Activated CD4-positive, alpha-beta memory T cell treated with anti-CD3 and anti-CD28 coated beads, Interleukin-2, amount 10 ng/mL, durations not matched to agents 7 days and 5 days (primary cell): ENCODE data around the gene CACNA1D. TPM values are rescaled to one million over a fixed set of nuclear protein-coding genes. Genes with fewer than 3 reads are reported as not detected.
A peak's percentile ranks its signal among the peaks of the same experiment; 100 is the strongest.

Experiments
- CTCF ChIA-PET: fragments of 350-600 bp; sonication (Branson Sonifier 250); formaldehyde crosslinking; loops from one replicate; lab custom pipeline; 2021; ENCODE audit warnings: antibody characterized with exemption, inconsistent platforms; lab: Charles Lee
- POLR2A ChIA-PET: fragments of 350-600 bp; sonication (Branson Sonifier 250); formaldehyde crosslinking; loops from one replicate; lab custom pipeline; 2021; ENCODE audit warnings: antibody characterized with exemption; lab: Charles Lee
- DNase-seq: peaks from one replicate; pipeline ENCODE4 v3.0.0-alpha.2; 2020
- H3K27ac Mint-ChIP-seq: one replicate; pipeline ENCODE4 v1.8.0; 2021; ENCODE audit warnings: mild to moderate bottlenecking, mixed read lengths
- H3K27me3 Mint-ChIP-seq: one replicate; pipeline ENCODE4 v1.8.0; 2021; ENCODE audit warnings: mixed read lengths
- H3K36me3 Mint-ChIP-seq: one replicate; pipeline ENCODE4 v1.8.0; 2021; ENCODE audit warnings: low read depth, mixed read lengths
- H3K4me1 Mint-ChIP-seq: one replicate; pipeline ENCODE4 v1.8.0; 2021; ENCODE audit warnings: mixed read lengths
- H3K4me3 Mint-ChIP-seq: one replicate; pipeline ENCODE4 v1.8.0; 2021; ENCODE audit warnings: mild to moderate bottlenecking, mixed read lengths
- H3K9me3 Mint-ChIP-seq: one replicate; pipeline ENCODE4 v1.8.0; 2021; ENCODE audit warnings: mixed read lengths
- total RNA-seq, 2 experiments: library from RNA; stranded (reverse); gene quantifications; one replicate each; pipeline ENCODE4 v1.2.3, GENCODE V29; 2021

CACNA1D gene
- total RNA-seq, 2 experiments from 2014 or later, result 2.5 to 3.2 TPM

DNA sequence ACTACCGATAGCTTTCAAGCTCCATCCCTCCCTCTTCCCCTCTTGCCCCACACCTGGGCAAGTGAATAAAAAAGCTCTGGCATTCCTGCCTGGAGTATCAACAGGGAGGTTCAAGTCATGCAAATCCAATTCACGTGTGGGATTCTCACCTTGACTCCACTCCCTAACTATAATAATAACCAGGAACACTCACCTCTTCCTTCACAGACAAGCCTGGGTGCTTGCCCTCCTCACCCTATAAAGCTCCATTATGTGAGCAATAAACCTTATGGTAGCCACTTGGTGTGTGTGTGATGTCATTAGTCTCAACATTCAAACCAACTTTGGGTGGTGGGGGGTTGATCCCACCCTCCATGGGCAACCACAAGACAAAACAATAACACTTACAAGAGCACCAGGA lies 335.2 kb downstream of the CACNA1D start:
- Mint-ChIP-seq H3K4me3 (no peak overlapping the region), H3K27me3 (peaks cover 8% of the 10 kb centered on the region), H3K9me3 (no peaks in the 10 kb centered on the region), H3K27ac (no peak overlapping the region), H3K36me3 (peaks cover 3% of the 10 kb centered on the region), H3K4me1 (peaks cover 17% of the 10 kb centered on the region)
- POLR2A ChIA-PET, result no interaction called here
- CTCF ChIA-PET, result interaction anchor here (0.7 kb wide), 1 partner anchor 62 kb away, joined by 3 read pairs; the partner anchor contains the start of gene SELENOK
- no peak for DNase-seq

GRCh38 chr3:53830944-53831343 lies 336.5 kb downstream of the CACNA1D start:
- no peak for DNase-seq
- POLR2A ChIA-PET, result no interaction called here
- H3K4me3 Mint-ChIP-seq, result no peak overlapping the region
- H3K27me3 Mint-ChIP-seq, result peaks cover 2% of the 10 kb centered on the region
- H3K9me3 Mint-ChIP-seq, result no peaks in the 10 kb centered on the region
- peaks cover 3% of the 10 kb centered on the region for H3K4me1 Mint-ChIP-seq
- H3K27ac Mint-ChIP-seq, result no peak overlapping the region
- CTCF ChIA-PET, result no interaction called here
- peaks cover 3% of the 10 kb centered on the region for H3K36me3 Mint-ChIP-seq

DNA sequence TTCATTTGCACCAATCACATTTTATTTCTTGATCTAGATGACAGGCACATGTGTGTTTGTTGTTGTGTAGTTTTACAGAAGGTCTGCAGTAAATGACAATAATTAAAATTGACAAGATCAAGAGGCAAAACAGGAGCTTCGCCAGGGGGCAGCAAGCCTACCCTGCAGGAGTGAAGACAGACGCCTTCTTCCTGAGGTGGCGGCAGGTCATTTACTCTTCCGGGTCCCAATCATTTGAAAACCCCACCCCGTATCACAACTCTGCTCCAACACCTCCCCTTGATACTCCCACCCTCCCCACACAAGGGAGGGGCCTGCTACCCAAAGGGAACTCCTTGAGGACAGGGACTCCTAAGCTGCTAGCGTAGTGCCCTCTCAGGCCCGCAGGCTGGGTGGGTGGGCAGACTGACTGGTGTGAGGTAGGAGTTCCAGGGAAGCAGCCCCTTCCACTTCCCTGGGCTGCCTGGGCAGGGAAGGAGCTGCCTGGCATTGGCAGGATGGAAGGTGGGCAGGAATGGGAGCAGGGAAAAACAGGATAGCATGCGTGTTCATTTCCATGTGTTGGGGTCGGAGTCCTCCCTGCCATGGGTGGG lies 338.7 kb downstream of the CACNA1D start:
- no peaks in the 10 kb centered on the region for H3K36me3 Mint-ChIP-seq
- H3K4me3 Mint-ChIP-seq, result no peak overlapping the region
- CTCF ChIA-PET, result no interaction called here
- H3K9me3 Mint-ChIP-seq, result no peaks in the 10 kb centered on the region
- no peak overlapping the region for H3K27ac Mint-ChIP-seq
- POLR2A ChIA-PET, result no interaction called here
- no peaks in the 10 kb centered on the region for H3K27me3 Mint-ChIP-seq
- peaks cover 5% of the 10 kb centered on the region for H3K4me1 Mint-ChIP-seq
- DNase-seq, result no peak

- no peaks in the 10 kb centered on the region for H3K36me3 Mint-ChIP-seq
- CTCF ChIA-PET, result no interaction called here
These were observed 339.3 kb downstream of the CACNA1D start for GRCh38 chr3:53833700-53834099.

GRCh38 chr3:53834429-53835095 lies 340.2 kb downstream of the CACNA1D start:
- Mint-ChIP-seq H3K36me3 (no peaks in the 10 kb centered on the region), H3K27ac (no peak overlapping the region), H3K27me3 (peaks cover 2% of the 10 kb centered on the region), H3K9me3 (no peaks in the 10 kb centered on the region), H3K4me1 (peaks cover 5% of the 10 kb centered on the region), H3K4me3 (no peak overlapping the region)
- CTCF ChIA-PET, result no interaction called here
- no peak for DNase-seq
- POLR2A ChIA-PET, result no interaction called here

More at GRCh38 chr3:53833700-53834099, 339.3 kb downstream of the CACNA1D start:
- peaks cover 5% of the 10 kb centered on the region for H3K4me1 Mint-ChIP-seq
- H3K27me3 Mint-ChIP-seq, result no peaks in the 10 kb centered on the region
- DNase-seq, result no peak
- H3K4me3 Mint-ChIP-seq, result no peak overlapping the region
- no peak overlapping the region for H3K27ac Mint-ChIP-seq
- no peaks in the 10 kb centered on the region for H3K9me3 Mint-ChIP-seq
- POLR2A ChIA-PET, result no interaction called here

DNA sequence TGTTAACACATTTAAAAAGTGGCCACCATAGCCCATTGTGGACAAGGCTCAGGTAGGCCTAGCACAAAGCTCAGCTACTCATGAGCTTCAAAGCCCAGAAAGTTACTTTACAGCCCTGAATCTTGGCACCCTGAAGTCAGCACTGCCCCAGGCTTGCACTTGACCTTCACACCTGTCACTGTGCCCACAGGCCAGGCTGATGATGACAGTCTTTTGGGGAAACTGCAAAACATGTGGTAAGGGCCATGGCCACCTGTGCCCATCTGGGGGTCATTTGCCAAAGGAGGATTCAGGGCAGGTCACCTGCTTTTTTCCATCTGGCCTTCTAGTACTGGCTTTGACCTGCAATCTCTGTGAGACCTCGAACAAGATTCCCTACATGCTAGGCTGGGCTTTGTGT lies 340.8 kb downstream of the CACNA1D start:
- Mint-ChIP-seq H3K27me3 (peaks cover 4% of the 10 kb centered on the region), H3K36me3 (no peaks in the 10 kb centered on the region), H3K9me3 (no peaks in the 10 kb centered on the region), H3K4me3 (no peak overlapping the region), H3K27ac (no peak overlapping the region), H3K4me1 (peaks cover 5% of the 10 kb centered on the region)
- no peak for DNase-seq
- ChIA-PET POLR2A (no interaction called here), CTCF (no interaction called here)

DNA sequence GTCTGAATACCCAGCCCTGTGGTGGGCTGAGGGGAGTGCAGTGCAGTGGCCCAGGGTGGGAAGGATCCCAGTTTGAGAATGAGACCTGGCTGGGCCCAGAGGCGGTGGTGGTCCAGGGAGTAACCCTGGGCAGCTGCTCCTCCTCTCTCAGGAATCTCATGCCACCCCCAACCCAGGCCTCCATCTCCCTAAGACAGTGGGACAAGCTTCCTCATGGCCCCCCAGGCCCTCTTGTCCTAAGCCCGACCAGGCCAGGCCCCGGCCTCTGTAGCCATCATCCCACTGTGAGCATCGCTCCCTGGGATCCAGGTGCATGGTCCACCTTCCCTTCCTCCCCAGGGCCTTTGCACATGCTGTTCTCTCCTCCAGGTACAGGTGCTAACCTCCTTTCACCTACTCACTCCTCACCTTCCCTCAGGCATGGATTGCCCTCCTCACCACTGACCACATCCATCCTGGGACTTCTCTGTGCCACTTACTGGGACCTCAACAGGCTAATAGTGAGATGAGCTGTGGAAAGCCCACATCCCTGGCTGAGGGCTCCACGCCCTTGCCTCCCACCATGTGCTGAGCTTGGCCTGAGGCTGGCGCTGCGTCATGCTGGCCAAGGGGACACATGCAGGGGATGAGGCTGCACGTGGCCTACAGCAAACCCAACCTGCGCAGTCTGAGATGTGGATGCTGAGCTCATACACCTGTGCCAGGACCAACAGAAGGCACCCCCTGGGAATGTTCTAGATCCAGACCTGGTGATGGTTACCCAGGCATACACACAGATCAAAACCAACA lies 341.9 kb downstream of the CACNA1D start:
- no peak for DNase-seq
- Mint-ChIP-seq H3K4me3 (no peak overlapping the region), H3K36me3 (no peaks in the 10 kb centered on the region), H3K27me3 (peaks cover 4% of the 10 kb centered on the region), H3K27ac (no peak overlapping the region), H3K4me1 (peaks cover 5% of the 10 kb centered on the region), H3K9me3 (no peaks in the 10 kb centered on the region)
- POLR2A ChIA-PET, result no interaction called here
- CTCF ChIA-PET, result no interaction called here

DNA sequence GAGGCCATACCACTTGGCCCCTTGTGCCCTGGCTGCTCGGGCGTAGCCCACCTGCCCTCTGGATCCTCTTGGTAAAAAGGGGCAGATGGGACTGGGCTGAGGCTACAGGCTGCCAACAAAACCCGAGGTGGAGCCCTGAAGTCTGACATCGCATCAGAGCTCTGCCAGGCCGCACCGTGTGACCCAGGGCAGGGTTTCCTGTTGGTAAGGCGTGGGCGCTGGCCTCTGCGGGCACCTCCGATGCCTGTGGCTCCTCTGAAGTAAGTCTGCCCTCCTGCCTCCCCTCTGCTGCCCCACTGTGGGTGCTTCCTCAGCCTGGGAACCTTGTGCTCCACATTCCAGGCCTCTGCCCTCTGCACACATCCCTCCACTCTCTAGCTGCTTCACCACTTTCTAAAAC lies 342.9 kb downstream of the CACNA1D start:
- POLR2A ChIA-PET, result interaction anchor here (0.8 kb wide), 1 partner anchor 83 kb away, joined by 3 read pairs; no protein-coding TSS in a partner anchor

DNA sequence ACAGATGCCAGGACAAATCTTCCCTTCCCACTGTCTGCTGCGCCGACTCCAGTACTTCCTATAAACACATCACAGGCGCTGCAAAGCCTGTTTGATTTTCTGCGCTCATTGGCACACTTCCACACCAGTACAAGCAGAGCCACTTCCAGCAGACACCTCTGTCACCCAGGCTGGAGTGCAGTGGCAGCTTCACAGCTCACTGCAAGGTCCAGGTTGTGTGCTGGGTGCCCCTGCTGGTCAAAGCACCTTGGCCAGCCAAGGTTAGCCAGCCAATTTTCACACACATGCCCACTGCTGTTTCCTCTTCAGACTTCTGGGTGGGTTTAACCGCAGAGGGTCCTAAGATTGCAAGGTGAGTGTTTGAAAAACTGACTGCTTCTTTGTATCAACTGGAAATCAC lies 346.9 kb downstream of the CACNA1D start:
- Mint-ChIP-seq H3K27me3 (peaks cover 32% of the 10 kb centered on the region), H3K9me3 (no peaks in the 10 kb centered on the region), H3K27ac (no peak overlapping the region), H3K4me3 (no peak overlapping the region), H3K4me1 (peaks cover 13% of the 10 kb centered on the region), H3K36me3 (no peaks in the 10 kb centered on the region)
- DNase-seq, result no peak
- CTCF ChIA-PET, result interaction anchor here (1.2 kb wide), 1 partner anchor 131 kb away, joined by 4 read pairs; no protein-coding TSS in a partner anchor
- POLR2A ChIA-PET, result no interaction called here

More for the DNA sequence above, 342.9 kb downstream of the CACNA1D start:
- Mint-ChIP-seq H3K4me1 (peaks cover 5% of the 10 kb centered on the region), H3K27me3 (peaks cover 6% of the 10 kb centered on the region), H3K9me3 (no peaks in the 10 kb centered on the region), H3K4me3 (no peak overlapping the region), H3K36me3 (no peaks in the 10 kb centered on the region), H3K27ac (no peak overlapping the region)
- DNase-seq, result peak; percentile 25
- CTCF ChIA-PET, result interaction anchor here (0.7 kb wide), 1 partner anchor 46 kb away, joined by 5 read pairs; no protein-coding TSS in a partner anchor

DNA sequence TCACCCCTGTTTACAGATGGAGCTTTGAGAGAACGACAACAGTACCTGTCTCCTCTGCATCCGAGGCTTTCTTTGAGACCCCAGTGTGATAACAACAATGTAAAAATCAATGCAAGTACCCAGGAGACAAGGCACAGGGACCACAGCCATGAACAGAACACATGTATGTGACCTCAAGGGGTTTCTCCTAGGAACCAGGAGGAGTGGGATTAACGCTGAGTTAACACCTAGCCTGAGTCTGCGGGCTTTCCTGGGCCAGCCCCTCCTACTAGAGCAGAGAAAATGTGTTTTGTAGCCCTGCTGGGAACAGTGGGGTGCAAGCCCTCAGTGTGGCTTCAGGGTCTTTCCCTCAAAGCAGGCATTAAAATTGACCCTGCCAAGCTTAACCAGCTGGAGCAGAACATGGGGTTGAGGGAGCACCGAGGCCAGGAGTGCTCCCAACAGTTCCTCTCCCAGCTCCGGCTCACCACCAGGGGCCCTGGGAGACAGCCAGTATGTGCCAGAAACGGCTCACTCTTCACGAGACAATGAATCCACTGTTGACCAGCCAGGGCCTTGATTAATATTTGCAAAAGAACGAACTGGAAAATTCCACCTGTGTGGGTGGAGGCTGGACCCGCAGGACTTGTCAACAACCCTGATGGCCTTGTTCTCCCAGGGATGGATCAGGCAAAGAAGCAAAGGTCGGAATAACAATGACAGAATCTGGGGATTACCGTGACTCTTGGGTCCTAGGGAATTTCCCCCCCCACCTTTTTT lies 348.2 kb downstream of the CACNA1D start:
- H3K9me3 Mint-ChIP-seq, result no peaks in the 10 kb centered on the region
- peaks cover 16% of the 10 kb centered on the region for H3K4me1 Mint-ChIP-seq
- no peak overlapping the region for H3K27ac Mint-ChIP-seq
- CTCF ChIA-PET, result no interaction called here
- POLR2A ChIA-PET, result no interaction called here
- H3K27me3 Mint-ChIP-seq, result peaks cover 42% of the 10 kb centered on the region
- DNase-seq, result no peak
- no peaks in the 10 kb centered on the region for H3K36me3 Mint-ChIP-seq
- no peak overlapping the region for H3K4me3 Mint-ChIP-seq

DNA sequence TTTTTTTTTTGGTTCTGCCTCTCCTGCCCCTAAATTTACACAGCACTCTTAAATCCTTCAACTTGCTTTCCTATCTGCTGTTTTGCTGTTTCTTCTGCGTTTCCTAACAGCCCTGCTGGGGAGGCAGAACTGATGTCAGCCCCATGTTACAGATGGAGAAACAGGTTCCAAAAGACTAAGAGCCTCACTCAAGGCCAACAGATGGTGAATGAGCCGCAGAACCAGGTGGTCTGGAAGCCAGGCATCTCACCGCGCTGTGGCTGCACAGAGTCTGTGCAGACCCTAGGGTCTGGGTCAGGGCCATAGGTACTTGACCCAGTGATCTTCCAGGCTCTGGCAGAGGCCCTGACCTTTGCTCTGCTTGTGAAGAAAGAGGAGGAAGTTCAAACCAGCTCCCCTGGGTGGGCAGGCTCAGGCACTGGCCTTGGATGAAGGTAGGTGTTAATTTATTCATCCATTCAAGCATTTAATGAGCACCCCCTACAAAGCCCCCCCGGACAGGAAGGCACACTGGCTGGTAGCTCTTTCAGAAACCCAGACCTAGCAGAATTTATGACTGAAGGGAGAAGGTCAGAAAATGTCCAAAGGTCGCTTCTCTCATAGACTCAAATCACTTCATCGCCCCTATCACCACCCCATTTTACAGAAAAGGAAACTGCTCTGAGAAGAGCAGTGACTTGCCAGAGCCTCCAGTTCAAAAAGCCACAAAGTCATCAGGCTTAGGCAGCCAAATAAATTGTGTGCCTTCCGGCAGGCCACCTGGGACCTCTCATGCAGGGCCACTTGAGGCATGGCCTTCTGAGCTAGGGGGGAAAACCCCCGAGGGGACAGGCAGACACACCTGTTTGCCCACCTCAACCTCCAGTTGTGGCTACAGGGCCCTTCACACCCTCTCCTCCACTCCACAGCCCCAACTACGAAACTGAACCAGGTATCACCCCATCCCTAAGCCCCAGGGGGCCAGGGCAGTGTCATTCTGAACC lies 349.1 kb downstream of the CACNA1D start:
- Mint-ChIP-seq H3K9me3 (no peaks in the 10 kb centered on the region), H3K4me3 (peak overlapping the region; percentile 72), H3K27ac (peak overlapping the region; percentile 19), H3K4me1 (peaks cover 14% of the 10 kb centered on the region), H3K27me3 (peaks cover 49% of the 10 kb centered on the region), H3K36me3 (peaks cover under 1% of the 10 kb centered on the region)
- ChIA-PET CTCF (no interaction called here), POLR2A (interaction anchor here (1.3 kb wide), 1 partner anchor 18 kb away, joined by 4 read pairs; no protein-coding TSS in a partner anchor)
- no peak for DNase-seq
